Duodenal mucosa (tissue), 2 donors: ENCODE data around the gene THBS4.

Source experiments
- H3K27ac ChIP-seq: one replicate; pipeline ENCODE4 v1.7.0; 2013; ENCODE audit warnings: low read depth, low read length
- H3K27me3 ChIP-seq, 2 donors: one replicate each; pipeline ENCODE4 v1.7.0; 2013; ENCODE audit warnings: low read length in 2 of 2, control low read depth in 1 of 2; ENCODE audit not compliant: insufficient read depth in 2 of 2, control insufficient read depth in 1 of 2
- H3K36me3 ChIP-seq, 2 donors: one replicate each; pipeline ENCODE4 v1.7.0; 2013; ENCODE audit warnings: low read length in 2 of 2, control low read depth in 1 of 2; ENCODE audit not compliant: insufficient read depth in 2 of 2, control insufficient read depth in 1 of 2
- H3K4me1 ChIP-seq, 2 donors: one replicate each; pipeline ENCODE4 v1.7.0; 2013; ENCODE audit warnings: low read length in 2 of 2, control low read depth in 1 of 2; ENCODE audit not compliant: insufficient read depth in 2 of 2, control insufficient read depth in 1 of 2
- H3K4me3 ChIP-seq, 2 donors: one replicate each; pipeline ENCODE4 v1.7.0; 2013; ENCODE audit warnings: low read length in 2 of 2, low read depth in 1 of 2
- H3K9ac ChIP-seq, 2 donors: one replicate each; pipeline ENCODE4 v1.7.0; 2013; ENCODE audit warnings: low read length in 2 of 2, low read depth in 1 of 2
- H3K9me3 ChIP-seq, 2 donors: one replicate each; pipeline ENCODE4 v1.7.0; 2013; ENCODE audit warnings: low read length in 2 of 2, control low read depth in 1 of 2; ENCODE audit not compliant: control insufficient read depth in 1 of 2

Gene THBS4

DNA sequence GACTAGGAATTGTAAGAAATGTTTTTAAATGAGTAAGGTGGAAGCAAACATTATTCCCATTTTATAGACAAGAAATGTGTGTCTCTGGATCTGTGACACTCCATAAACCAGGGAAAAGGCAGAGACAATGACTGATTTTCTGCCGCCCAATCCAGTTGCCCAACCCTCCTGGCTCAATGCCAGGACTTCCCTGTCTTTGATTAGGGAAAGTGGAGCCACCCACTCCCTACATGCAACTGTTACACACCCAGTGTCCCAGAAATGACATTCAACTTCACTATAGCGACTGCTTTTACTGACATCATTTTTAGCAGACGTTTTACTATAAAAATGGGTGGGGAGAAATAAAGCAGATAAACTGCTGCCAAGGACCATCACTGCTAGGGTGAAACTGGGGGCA, 79.7 kb downstream of the THBS4 start:
- no peaks in the 10 kb centered on the region for H3K27me3 ChIP-seq
- H3K9ac ChIP-seq = no peak overlapping the region
- H3K4me3 ChIP-seq = no peak overlapping the region
- H3K9me3 ChIP-seq = no peaks in the 10 kb centered on the region
- no peaks in the 10 kb centered on the region for H3K4me1 ChIP-seq
- no peak overlapping the region for H3K27ac ChIP-seq
- H3K36me3 ChIP-seq = no peaks in the 10 kb centered on the region

DNA sequence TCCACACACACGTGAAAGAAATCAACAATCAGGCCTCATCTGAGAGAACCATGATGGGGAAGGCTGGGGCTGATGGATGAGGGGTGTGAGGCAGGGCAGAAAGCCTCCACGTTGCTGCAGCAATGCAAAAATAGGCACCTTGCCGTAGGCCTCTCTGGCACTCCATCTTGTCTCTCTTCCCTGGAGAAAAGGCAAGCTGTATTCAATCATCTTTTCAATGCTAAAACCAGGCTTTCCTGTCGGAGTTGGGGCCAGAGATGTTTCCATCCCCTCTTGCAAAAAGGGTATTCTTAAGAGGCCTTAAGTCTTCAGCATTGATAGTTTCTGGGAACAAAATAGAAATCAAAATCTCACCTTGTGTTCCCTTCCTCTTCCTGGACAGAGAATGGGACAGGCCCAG, 80.9 kb downstream of the THBS4 start:
- H3K4me1 ChIP-seq = no peaks in the 10 kb centered on the region
- no peak overlapping the region for H3K9ac ChIP-seq
- H3K4me3 ChIP-seq = no peak overlapping the region
- no peaks in the 10 kb centered on the region for H3K36me3 ChIP-seq
- no peaks in the 10 kb centered on the region for H3K27me3 ChIP-seq
- H3K9me3 ChIP-seq = no peaks in the 10 kb centered on the region
- no peak overlapping the region for H3K27ac ChIP-seq

DNA sequence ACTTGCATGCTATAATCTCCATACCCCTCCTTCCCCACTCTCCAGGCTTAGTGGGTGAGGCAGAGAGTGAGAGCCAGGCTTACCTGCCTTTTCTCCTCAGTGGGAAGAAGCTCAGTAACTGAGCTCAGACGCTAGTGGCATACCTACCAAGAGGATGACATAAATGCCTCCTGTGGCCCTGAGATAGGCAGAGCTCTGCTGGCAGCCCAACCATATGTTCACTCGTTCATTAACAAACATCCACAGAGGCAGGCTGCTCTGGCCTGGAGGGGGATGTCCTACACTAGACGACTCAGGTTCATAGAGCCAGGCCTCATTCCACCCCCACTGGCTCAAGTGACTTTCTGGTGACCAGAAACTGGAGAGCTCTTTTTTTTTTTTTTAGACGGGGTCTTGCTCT, 81.3 kb downstream of the THBS4 start:
- no peak overlapping the region for H3K9ac ChIP-seq

DNA sequence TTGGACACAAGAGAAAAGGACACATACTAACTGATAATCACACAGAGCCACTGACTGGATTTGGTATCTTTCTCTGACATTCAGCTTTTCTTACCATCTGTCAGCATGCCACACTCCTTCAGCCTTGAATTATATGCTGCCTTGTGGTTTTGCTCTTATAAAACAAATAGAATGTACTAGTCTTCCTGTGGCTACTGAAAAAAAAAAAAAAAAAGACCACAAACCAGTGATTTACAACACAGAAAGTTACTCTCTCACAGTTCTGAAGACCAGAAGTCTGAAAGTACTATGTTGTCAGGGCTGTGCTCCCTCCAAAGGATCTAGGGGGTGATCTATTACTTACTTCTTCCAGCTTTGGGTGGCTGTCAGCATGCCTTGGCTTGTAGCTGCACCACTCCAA, 82.3 kb downstream of the THBS4 start:
- H3K27me3 ChIP-seq = no peaks in the 10 kb centered on the region
- H3K4me1 ChIP-seq = no peaks in the 10 kb centered on the region
- H3K9me3 ChIP-seq = no peaks in the 10 kb centered on the region
- no peak overlapping the region for H3K4me3 ChIP-seq
- no peak overlapping the region for H3K9ac ChIP-seq
- no peaks in the 10 kb centered on the region for H3K36me3 ChIP-seq
- no peak overlapping the region for H3K27ac ChIP-seq

More for the DNA sequence above, 81.3 kb downstream of the THBS4 start:
- Histone ChIP-seq H3K9me3 (no peaks in the 10 kb centered on the region), H3K27me3 (no peaks in the 10 kb centered on the region), H3K4me3 (no peak overlapping the region), H3K27ac (no peak overlapping the region), H3K36me3 (no peaks in the 10 kb centered on the region), H3K4me1 (no peaks in the 10 kb centered on the region)

DNA sequence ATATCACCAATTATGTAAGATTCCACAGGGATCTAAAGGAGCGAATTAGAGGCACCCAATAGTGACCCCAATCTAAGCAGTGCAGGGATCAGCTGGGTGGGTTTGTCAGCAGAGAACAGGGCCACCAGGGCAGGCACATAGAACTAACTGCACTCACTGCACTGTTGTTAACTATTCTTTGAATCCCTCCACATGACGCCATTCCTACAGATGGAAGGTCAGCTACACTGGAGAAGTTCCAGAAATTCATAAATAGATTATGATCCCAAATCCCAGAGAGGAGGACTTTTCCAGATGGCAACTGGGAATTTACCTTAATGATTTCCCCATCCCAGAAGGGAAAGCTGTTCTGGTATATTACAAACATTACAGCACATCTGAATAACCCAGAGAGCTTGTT, 84.2 kb downstream of the THBS4 start:
- Histone ChIP-seq H3K4me3 (no peak overlapping the region), H3K4me1 (no peaks in the 10 kb centered on the region), H3K9me3 (no peaks in the 10 kb centered on the region), H3K27ac (no peak overlapping the region), H3K27me3 (no peaks in the 10 kb centered on the region), H3K36me3 (no peaks in the 10 kb centered on the region), H3K9ac (no peak overlapping the region)

DNA sequence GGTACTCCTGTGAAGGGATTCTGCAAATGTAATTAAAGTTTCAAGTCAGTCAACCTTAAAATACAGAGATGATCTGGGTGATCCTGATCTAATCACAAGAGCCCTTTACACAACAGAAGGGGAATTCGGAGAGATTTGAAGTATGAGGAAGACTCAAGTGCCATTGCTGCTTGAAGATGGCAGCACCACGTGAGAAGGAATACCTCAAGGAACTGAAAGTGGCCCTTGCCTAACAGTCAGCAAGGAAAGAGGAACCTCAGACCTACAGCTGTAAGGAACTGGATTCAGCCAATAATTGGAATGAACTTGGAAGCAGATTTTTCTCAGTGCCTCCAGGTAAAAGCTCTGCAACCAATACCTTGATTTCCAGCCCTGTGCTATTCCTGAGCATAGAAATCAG, 87.4 kb downstream of the THBS4 start:
- H3K9ac ChIP-seq = no peak overlapping the region
- no peak overlapping the region for H3K4me3 ChIP-seq
- peaks cover 0 to 7% of the 10 kb centered on the region in 2 donors for H3K4me1 ChIP-seq
- no peaks in the 10 kb centered on the region for H3K9me3 ChIP-seq
- no peak overlapping the region for H3K27ac ChIP-seq
- H3K27me3 ChIP-seq = no peaks in the 10 kb centered on the region
- no peaks in the 10 kb centered on the region for H3K36me3 ChIP-seq

DNA sequence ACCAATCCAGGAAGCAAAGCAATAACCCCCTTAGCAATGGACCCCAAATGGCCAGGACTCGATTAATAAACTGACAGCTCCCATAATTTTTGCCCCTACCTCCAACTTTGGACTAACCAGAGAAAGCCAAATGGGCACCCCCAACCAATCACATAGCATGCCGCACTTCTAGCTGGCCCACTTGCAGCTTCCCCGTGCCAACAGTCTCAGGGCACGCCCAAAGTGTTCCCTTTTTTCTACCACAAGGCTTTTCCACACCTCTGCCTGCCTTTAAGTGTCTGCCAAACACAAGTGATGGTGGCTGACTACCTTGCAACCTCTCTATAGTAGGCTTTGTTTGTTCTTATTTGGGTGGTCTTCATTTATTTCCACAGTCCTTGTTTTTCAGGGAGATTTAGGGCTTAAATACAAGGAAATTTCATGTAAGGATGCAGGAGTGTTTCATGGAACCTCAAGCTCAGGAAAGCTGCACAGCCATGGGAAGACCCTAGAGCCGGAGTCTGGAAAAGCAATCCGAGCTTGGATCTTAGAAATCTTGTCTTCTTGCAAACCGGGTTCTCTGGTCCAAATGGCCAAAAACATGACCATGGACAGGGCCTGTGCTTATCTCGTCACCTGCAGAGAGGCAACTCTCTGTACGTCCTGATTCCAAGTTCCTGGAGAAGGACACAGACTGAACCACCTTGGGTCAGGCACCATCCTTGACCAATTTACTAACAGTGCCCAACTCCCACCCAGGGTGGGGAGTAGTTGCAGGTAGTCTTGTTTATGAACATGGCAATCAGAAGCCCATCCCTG, 89.2 kb downstream of the THBS4 start:
- no peak overlapping the region for H3K9ac ChIP-seq
- H3K27me3 ChIP-seq = no peaks in the 10 kb centered on the region
- H3K36me3 ChIP-seq = no peaks in the 10 kb centered on the region
- no peak overlapping the region for H3K27ac ChIP-seq
- no peak overlapping the region for H3K4me3 ChIP-seq
- peaks cover 0 to 7% of the 10 kb centered on the region in 2 donors for H3K4me1 ChIP-seq
- H3K9me3 ChIP-seq = no peaks in the 10 kb centered on the region

DNA sequence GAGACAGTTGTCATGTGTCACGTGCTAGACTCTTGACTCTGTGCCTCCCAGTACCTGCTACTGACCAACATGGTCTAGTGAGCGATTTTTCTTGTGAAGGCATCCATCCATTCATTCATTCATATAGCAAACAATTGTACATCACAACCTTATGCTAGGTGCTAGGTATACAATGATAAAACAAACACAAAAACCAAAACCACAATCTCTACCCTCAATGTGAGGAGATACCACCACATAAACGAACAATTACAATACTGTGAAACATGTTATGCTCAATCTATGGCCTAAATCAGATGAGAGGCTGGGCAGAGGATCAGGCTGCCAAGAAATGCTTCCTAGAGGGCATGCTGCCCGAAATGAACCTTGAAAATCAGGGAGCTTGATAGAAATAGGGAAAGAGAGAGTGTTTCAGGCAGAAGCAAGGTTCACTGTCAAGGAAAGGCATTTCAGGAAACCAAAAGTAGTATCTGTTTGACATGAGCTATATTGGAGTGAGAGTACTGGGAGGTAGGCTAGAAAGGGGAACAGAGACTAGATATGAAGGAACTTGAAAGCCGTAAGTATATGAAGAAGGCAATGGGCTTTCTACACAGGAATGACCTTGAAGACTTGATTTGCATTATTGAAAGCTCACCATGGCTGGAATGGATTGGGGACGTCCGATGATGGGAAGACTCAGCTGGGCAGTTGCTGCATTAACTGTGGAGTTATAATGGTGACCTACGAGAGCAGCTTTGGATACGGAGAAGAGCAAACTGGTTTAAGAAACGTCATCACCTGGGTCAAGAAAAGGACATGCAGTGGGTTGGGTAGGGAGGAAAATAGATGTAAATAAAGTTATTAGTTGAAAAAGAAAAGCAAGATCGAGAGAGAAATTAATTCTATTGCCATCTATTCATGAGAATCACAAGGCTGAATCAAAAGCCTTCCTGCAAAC, 90.1 kb downstream of the THBS4 start:
- H3K4me3 ChIP-seq = no peak overlapping the region
- peaks cover 0 to 7% of the 10 kb centered on the region in 2 donors for H3K4me1 ChIP-seq
- H3K9ac ChIP-seq = no peak overlapping the region
- H3K9me3 ChIP-seq = no peaks in the 10 kb centered on the region
- H3K36me3 ChIP-seq = no peaks in the 10 kb centered on the region
- H3K27ac ChIP-seq = no peak overlapping the region
- no peaks in the 10 kb centered on the region for H3K27me3 ChIP-seq

DNA sequence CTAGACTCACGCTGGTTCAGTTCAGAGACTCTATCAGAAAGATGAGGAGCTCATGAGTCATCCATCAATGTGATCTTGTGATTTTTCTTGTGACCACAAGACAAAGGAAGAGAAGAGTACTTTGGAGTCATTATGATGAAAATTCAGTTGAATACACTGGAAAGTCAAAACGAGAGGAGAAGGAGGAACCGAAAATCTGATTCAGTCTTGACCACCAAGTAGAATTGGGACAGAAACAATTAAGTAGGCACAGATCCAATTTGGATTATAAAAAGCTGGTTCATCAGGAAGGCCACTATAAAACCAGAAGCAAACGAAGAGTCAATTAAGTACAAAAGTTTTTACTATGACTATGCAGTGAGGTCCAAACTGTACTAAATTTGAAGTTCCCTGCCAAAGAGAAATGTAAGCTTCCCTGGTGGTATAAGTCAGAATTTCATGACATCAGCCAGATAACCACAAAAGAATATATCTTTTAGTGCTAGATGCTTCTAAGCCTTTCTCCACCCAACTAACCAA, 90.9 kb downstream of the THBS4 start:
- no peak overlapping the region for H3K9ac ChIP-seq
- no peaks in the 10 kb centered on the region for H3K36me3 ChIP-seq
- H3K27me3 ChIP-seq = no peaks in the 10 kb centered on the region
- no peak overlapping the region for H3K4me3 ChIP-seq
- peaks cover 0 to 7% of the 10 kb centered on the region in 2 donors for H3K4me1 ChIP-seq
- H3K9me3 ChIP-seq = no peaks in the 10 kb centered on the region
- H3K27ac ChIP-seq = no peak overlapping the region

DNA sequence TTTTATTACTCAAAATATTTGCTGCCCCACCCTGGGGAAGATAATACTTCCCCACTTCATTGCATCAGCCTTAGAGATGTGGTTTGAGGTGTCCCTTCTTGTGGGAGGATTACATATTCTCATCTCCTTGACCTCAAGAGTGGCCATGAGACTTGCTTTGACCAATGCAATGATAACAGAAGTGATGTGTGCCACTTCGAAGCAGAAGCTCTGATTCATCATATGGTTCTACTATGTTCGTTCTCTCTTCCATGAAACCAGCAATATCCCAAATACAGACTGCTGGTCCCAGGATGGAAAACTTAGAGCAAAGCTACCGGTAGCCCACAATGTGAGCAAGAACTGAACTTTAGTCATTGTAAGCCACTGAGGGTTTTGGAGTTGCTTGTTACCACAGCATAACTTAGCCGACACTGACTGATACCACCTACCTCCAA, 92.0 kb downstream of the THBS4 start:
- H3K4me3 ChIP-seq = no peak overlapping the region
- H3K9ac ChIP-seq = no peak overlapping the region
- peaks cover 0 to 7% of the 10 kb centered on the region in 2 donors for H3K4me1 ChIP-seq
- H3K9me3 ChIP-seq = no peaks in the 10 kb centered on the region
- H3K27ac ChIP-seq = no peak overlapping the region
- H3K36me3 ChIP-seq = no peaks in the 10 kb centered on the region
- no peaks in the 10 kb centered on the region for H3K27me3 ChIP-seq
